HUES64 (cell line): ENCODE measurements around the gene CCDC183.
A peak's percentile ranks its signal among the peaks of the same experiment; 100 is the strongest.
"Not testable (repeated sequence)": the region's sequence is repeated elsewhere in the genome, so short reads cannot be mapped to it uniquely, and the experiment has no call there.

ENCODE experiments used
- H3K27ac ChIP-seq: 2 replicates; pipeline ENCODE4 v1.7.0; 2013; ENCODE audit warnings: low read depth, low read length, inconsistent platforms
- H3K27me3 ChIP-seq: 2 replicates; pipeline ENCODE4 v1.6.1; 2013; ENCODE audit warnings: mild to moderate bottlenecking, low read length; ENCODE audit not compliant: insufficient read depth
- H3K36me3 ChIP-seq: 2 replicates; pipeline ENCODE4 v1.6.1; 2013; ENCODE audit warnings: mild to moderate bottlenecking, low read length; ENCODE audit not compliant: insufficient read depth
- H3K4me1 ChIP-seq: 2 replicates; pipeline ENCODE4 v1.6.1; 2013; ENCODE audit warnings: mild to moderate bottlenecking, low read length, moderate library complexity; ENCODE audit not compliant: insufficient read depth
- H3K4me3 ChIP-seq: 2 replicates; pipeline ENCODE4 v1.5.1; 2013; ENCODE audit warnings: mild to moderate bottlenecking, low read length, moderate library complexity
- H3K9ac ChIP-seq: 2 replicates; pipeline ENCODE4 v1.6.1; 2013; ENCODE audit warnings: mild to moderate bottlenecking, low read depth, low read length
- H3K9me3 ChIP-seq: 2 replicates; pipeline ENCODE4 v1.6.1; 2013; ENCODE audit warnings: low read depth, low read length; ENCODE audit not compliant: insufficient read depth
- WGBS: fragments of 150-250, 120-280 bp; methylation state at CpG from one replicate; pipeline ENCODE4 v1.1.7; 2013; ENCODE audit warnings: missing lambda C conversion rate; 5-methylcytosine and 5-hydroxymethylcytosine counted together

The CCDC183 gene

DNA sequence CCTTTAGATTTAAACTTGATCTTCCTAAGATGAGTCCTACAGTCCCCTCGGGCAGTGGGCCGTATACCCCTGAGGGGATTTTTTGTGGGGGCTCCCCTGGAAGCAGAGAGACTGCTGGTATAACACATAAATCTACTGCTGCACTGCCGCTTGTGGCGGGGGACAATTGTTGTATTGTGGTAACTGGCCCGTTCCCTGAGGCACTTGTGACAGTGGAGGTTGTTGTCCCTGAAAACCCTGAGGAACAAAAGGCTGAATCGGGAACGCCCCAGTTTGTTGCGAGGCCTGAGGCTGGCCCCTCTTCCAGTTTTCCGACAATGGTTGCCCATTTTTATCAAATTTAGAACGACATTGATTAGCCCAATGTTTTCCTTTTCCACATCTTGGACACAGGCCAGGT lies 9.7 kb upstream of the CCDC183 start:
- Histone ChIP-seq H3K9ac (no peak overlapping the region), H3K27ac (no peak overlapping the region), H3K4me1 (peaks cover 5% of the 10 kb centered on the region; the same call in 1 of the 2 replicates), H3K36me3 (no peaks in the 10 kb centered on the region), H3K9me3 (no peaks in the 10 kb centered on the region), H3K4me3 (no peak overlapping the region), H3K27me3 (no peaks in the 10 kb centered on the region; the same call in 1 of the 2 replicates)
- 79% methylated on average over 10 of the region's 10 CpGs for WGBS

DNA sequence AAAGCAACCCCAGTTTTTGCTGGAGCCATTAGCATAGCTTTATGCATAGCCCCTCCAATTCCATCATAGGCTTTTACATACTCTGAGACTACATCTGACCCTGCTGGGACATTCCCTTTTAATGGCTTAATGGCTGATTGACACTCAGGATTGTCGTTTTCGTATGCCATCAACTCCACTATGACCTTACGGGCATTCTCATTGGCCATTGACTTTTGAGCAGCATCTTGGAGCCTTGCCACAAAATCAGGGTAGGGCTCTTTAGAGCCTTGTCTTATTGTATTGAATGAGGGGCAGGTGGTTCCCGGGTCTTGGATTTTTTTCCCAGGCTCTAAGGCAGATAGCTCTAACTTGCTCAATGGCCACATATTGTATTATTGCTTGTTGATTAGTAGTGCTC lies 9.2 kb upstream of the CCDC183 start:
- H3K4me1 ChIP-seq, H3K36me3 ChIP-seq, H3K9me3 ChIP-seq, H3K4me3 ChIP-seq, H3K27me3 ChIP-seq, H3K27ac ChIP-seq, H3K9ac ChIP-seq: not testable (repeated sequence)
- 71% methylated on average over 4 of the region's 4 CpGs for WGBS

DNA sequence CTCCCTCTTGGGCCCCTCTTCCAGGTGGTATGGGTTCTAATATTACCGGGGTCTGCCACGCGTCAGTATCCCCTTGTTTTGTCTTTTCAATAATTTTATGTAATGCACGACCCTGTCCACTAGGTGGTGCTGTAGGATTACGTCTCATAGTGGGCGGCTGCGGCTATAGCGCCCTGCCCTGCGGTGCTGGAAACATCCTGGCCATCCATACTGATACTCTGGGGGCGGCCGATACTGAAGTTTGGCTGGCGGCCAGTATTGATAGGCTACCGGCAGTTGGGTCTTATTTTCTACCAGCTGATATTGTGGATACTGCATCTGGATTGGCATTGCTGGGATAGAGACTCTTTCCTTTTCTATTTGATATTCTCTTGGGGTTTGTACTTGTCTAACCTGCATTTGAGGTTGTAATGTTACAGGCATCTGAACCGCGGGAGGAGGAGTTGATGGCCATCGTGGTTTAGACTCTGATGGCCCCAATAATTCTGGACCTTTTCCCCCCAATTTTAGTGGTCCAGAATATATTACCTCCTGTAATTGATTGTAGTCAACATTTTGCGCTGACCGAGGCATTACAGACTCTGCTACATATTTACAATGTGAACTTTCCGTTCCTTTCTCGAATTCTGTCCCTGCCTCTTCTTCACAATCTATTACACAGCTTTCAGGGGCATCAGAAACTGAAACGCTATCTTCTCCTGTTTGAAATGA lies 8.3 kb upstream of the CCDC183 start:
- Histone ChIP-seq H3K9me3 (no peaks in the 10 kb centered on the region), H3K27ac (peak overlapping the region; percentile 74; the same call in 1 of the 2 replicates), H3K4me1 (peaks cover 5% of the 10 kb centered on the region; the same call in 1 of the 2 replicates), H3K4me3 (no peak overlapping the region), H3K9ac (no peak overlapping the region), H3K36me3 (no peaks in the 10 kb centered on the region; the same call in 1 of the 2 replicates), H3K27me3 (no peaks in the 10 kb centered on the region; the same call in 1 of the 2 replicates)
- 36% methylated on average over 21 of the region's 21 CpGs for WGBS

DNA sequence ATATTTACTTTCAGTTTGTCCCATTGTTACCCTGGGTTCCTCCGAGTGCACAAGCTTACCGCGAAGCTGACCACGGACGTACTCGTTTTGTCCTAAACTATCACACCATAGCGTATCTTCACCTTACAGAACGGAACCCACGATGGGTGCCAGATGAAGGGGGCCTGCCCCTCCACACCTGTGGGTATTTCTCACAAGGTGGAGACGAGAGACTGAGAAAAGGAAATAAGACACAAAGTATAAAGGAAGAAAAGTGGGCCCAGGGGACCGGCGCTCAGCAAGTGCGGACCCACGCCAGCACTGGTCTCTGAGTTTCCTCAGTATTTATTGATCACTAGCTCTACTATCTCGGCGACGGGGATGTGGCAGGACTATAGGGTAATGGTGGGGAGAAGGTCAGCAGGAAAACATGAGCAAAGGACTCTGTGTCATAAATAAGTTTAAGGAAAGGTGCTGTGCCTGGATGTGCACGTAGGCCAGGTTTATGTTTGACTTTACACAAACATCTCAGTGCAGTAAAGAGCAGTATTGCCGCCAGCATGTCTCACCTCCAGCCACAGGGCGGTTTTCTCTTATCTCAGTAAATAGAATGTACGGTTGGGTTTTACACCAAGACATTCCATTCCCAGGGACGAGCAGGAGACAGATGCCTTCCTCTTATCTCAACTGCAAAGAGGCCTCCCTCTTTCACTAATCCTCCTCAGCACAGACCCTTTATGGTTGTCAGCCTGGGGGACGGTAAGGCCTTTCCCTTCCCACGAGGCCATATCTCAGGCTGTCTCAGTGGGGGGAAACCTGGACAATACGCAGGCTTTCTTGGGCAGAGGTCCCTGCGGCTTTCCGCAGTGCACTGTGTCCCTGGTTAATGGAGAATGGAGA lies 7.3 kb upstream of the CCDC183 start:
- not testable (repeated sequence) for H3K9ac ChIP-seq

DNA sequence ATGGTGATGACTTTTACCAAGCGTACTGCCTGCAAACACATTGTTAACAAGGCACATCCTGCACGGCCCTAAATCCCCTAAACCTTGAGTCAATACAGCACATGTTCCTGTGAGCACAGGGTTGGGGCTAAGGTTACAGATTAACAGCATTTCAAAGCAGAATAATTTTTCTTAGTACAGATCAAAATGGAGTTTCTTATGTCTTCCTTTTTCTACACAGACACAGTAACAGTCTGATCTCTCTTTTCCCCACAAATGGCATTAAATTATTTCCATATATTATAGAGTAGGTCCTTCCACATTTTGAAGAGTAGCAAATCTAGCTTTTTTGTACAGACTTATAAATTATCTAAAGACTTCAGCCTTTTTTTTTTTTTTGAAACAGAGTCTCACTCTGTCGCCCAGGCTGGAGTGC lies 6.6 kb upstream of the CCDC183 start:
- H3K27me3 ChIP-seq: no peaks in the 10 kb centered on the region; the same call in 1 of the 2 replicates
- peaks cover 5% of the 10 kb centered on the region; the same call in 1 of the 2 replicates for H3K4me1 ChIP-seq
- no peak overlapping the region for H3K9ac ChIP-seq
- WGBS: 70% methylated on average over 3 of the region's 3 CpGs
- H3K4me3 ChIP-seq: no peak overlapping the region
- no peaks in the 10 kb centered on the region for H3K9me3 ChIP-seq
- peak overlapping the region; percentile 56; the same call in 1 of the 2 replicates for H3K27ac ChIP-seq
- H3K36me3 ChIP-seq: peaks cover 4% of the 10 kb centered on the region; the same call in 1 of the 2 replicates

More for the DNA sequence above, 7.3 kb upstream of the CCDC183 start:
- H3K4me1 ChIP-seq, H3K4me3 ChIP-seq, H3K36me3 ChIP-seq, H3K9me3 ChIP-seq, H3K27me3 ChIP-seq: not testable (repeated sequence)
- H3K27ac ChIP-seq: peak overlapping the region; percentile 74; the same call in 1 of the 2 replicates
- 87% methylated on average over 26 of the region's 27 CpGs for WGBS

DNA sequence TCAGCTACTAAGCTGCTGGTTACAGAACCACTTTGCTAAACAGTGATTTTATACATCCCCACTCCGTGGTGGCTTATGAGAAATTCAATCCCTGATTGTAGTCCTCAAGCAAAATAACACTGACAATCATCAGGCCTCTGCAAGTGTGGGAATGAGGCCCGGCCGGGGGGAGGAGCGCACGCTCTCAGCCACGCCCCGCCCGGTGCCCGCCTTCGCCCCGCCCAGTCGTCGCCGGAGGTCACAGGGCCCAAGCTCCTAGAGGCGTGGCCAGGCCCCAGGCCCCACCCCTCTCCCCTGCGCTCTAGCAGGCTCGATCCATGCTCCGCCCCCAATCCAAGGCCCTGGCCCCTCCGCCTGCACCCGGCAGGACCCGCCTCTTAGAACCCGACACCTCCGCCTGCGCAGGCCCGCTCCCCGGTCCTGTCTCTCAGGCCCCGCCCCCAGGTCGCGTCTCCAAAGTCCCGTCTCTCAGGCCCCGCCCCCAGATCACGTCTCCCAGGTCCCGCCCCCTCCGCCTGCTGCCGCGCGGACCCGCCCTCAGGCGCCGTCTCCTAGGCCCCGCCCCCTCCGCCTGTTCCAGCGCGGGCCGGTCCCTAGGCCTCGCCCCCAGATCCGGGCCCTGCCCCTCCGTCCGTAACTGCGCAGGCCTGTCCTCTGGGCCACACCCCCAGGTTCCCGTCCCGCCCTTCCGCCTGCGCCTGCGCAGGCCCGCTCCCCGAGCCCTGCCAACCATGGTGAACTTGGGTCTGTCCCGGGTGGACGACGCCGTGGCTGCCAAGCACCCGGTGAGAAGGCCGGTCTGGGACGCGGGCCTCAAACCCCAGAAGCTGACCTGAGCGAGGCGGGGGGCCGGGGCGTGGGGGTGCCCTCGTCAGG lies 5.3 kb upstream of the CCDC183 start, which contains the start of gene TMEM141:
TMEM141 (plus strand) TSS at position 705 of the 876 bp plus-strand sequence; CDS start at position 732, 27 bp downstream.
- no peaks in the 10 kb centered on the region for H3K9me3 ChIP-seq
- peaks cover 4% of the 10 kb centered on the region; the same call in 1 of the 2 replicates for H3K36me3 ChIP-seq
- H3K27me3 ChIP-seq: no peaks in the 10 kb centered on the region; the same call in 1 of the 2 replicates
- peak within 1 kb of the TSS; percentile 62 for H3K9ac ChIP-seq
- WGBS: under 1% methylated on average over 70 of the region's 70 CpGs
- H3K4me3 ChIP-seq: peak within 1 kb of the TSS; percentile 81
- H3K27ac ChIP-seq: peak within 1 kb of the TSS; percentile 69; the same call in 1 of the 2 replicates
- H3K4me1 ChIP-seq: peaks cover 5% of the 10 kb centered on the region; the same call in 1 of the 2 replicates

DNA sequence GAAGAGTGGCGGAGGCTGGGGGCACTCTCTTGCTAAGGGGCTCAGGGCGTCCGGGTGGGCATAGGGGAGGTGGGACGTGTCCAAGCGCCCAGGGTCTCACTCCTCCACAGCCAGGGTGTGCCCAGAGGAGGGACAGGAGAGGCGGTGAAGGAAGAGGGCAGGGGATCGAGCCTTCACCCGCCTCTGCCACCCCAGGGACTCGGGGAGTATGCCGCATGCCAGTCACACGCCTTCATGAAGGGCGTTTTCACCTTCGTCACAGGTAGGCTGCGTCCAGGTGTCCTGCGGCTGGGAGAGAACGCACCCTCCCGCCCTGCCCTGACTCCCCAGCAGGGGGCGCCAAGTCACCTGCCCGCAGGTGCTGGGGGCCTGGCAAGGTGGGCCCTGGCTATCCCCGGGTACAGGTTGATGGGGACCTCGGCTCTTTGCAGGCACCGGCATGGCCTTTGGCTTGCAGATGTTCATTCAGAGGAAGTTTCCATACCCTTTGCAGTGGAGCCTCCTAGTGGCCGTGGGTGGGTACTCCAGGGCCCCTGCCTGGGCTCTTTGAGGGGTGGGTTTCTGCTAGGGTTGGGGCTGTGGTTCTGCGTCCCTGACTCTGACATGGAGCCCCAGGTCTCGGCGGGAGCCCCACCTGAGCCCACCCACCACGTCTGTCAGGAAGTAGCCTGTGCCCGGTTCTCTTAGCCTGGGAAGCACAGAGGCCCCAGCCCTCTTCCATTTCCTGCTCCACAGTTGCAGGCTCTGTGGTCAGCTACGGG lies 4.4 kb upstream of the CCDC183 start:
- Histone ChIP-seq H3K27me3 (no peaks in the 10 kb centered on the region; the same call in 1 of the 2 replicates), H3K36me3 (peaks cover 4% of the 10 kb centered on the region; the same call in 1 of the 2 replicates), H3K27ac (peak overlapping the region; percentile 69; the same call in 1 of the 2 replicates), H3K9ac (peak overlapping the region; percentile 62), H3K9me3 (no peaks in the 10 kb centered on the region), H3K4me1 (peaks cover 12% of the 10 kb centered on the region), H3K4me3 (peak overlapping the region; percentile 81)
- WGBS: 17% methylated on average over 29 of the region's 29 CpGs

DNA sequence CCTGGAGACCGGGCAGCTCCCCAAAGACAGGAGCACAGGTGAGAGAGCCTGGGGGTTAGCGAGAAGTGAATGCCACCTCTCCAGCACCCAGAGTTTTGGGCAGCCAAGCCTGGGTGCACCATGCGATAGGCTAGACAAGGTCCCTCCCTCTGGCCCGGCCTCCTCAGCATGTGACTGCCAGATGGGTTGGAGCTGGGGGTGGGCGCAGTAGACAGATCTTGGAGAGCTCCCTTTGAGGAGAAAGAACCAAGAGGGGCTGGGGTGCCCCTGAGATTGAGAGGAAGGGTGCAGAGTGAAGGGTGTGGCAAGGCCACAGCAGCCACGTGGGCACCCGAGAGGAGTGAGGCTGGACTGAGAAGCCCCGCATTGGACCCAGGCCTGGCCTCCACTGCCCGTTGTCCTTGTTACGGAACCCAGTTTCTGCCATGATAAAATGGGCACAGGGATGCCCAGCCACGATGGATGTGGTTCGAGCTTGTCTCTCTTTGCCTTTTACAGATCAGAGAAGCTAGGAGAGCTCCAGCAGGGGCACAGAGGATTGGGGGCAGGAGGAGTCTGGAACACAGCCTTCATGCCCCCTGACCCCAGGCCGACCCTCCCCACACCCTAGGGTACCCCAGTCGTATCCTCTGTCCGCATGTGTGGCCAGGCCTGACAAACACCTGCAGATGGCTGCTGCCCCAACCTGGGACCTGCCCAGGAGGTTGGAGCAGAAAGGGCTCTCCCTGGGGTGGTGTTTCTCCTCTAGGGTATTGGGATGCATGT lies 3.6 kb upstream of the CCDC183 start:
- Histone ChIP-seq H3K27ac (no peak overlapping the region), H3K27me3 (no peaks in the 10 kb centered on the region; the same call in 1 of the 2 replicates), H3K9me3 (no peaks in the 10 kb centered on the region), H3K9ac (no peak overlapping the region), H3K36me3 (peaks cover 4% of the 10 kb centered on the region; the same call in 1 of the 2 replicates), H3K4me1 (peaks cover 16% of the 10 kb centered on the region), H3K4me3 (peak overlapping the region; percentile 81)
- WGBS: 93% methylated on average over 15 of the region's 15 CpGs

DNA sequence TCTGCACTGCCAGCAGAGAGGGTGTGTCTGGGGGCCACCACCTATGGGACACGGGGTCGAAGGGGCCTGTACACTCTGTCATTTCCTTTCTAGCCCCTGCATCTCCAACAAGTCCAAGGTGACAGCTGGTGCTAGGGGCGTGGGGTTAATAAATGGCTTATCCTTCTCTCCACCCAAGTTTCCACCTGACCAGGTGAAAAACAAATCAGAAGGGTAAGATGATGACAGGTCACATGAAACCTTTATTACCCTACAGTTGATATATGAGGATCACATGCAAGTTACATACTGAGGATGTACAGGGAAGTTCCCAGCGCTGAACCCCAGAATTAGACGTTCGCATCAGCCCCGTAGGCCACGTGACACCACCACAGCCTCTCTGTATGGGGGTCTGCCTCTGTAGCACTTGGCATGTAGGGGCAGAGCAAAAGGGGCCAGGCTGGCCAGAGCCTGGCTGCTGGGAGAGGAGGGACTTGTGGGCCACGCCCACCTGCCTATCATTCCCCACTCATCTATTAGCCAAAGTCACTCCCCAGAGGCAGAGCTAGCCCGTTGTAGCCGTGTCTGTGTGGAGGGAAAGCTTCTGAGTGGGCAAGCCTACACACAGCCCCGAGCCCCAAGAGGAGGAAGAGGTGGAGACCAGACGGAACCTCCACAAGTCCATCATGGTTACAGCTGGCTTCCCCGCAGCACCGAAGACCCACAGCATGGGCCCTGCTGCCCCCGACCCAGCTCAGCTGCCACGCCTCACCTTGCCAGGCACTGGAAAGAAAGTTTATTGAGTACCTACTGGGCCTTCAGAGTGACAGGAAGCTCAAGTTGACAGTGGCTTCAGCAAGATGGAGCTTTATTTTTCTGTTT lies 2.8 kb upstream of the CCDC183 start:
- peaks cover 16% of the 10 kb centered on the region for H3K4me1 ChIP-seq
- peaks cover 4% of the 10 kb centered on the region; the same call in 1 of the 2 replicates for H3K36me3 ChIP-seq
- H3K9ac ChIP-seq: no peak overlapping the region
- peaks cover under 1% of the 10 kb centered on the region; the same call in 1 of the 2 replicates for H3K27me3 ChIP-seq
- no peak overlapping the region for H3K27ac ChIP-seq
- WGBS: 85% methylated on average over 16 of the region's 17 CpGs
- H3K9me3 ChIP-seq: no peaks in the 10 kb centered on the region
- no peak overlapping the region for H3K4me3 ChIP-seq
